Measurements from ENCODE around the gene STAT2.
"Not testable (repeated sequence)": the region's sequence is repeated elsewhere in the genome, so short reads cannot be mapped to it uniquely, and the experiment has no call there.

DNA sequence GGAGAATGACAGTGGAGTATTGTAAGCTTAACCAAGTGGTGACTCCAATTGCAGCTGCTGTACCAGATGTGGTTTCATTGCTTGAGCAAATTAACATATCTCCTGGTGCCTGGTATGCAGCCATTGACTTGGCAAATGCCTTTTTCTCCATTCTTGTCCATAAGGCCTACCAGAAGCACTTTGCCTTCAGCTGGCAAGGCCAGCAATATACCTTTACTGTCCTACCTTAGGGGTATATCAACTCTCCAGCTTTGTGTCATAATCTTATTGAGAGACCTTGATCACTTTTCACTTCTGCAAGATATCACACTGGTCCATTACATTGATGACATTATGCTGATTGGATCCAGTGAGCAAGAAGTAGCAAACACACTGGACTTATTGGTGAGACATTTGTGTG, 41.7 kb upstream of the STAT2 start:
- not testable (repeated sequence) for TF ChIP-seq CTCF, POLR2A (IDR thresholded peaks at IDR 0.05)

Data from right lobe of liver (tissue), 4 donors.